ENCODE data around the gene TBCCD1. TPM values are rescaled to one million over a fixed set of nuclear protein-coding genes. Genes with fewer than 3 reads are reported as not detected.
"Not testable (repeated sequence)": the region's sequence is repeated elsewhere in the genome, so short reads cannot be mapped to it uniquely, and the experiment has no call there.

TBCCD1 gene
- total and polyA plus RNA-seq, 2 experiments from 2014 or later, result 13.1 to 14.9 TPM

DNA sequence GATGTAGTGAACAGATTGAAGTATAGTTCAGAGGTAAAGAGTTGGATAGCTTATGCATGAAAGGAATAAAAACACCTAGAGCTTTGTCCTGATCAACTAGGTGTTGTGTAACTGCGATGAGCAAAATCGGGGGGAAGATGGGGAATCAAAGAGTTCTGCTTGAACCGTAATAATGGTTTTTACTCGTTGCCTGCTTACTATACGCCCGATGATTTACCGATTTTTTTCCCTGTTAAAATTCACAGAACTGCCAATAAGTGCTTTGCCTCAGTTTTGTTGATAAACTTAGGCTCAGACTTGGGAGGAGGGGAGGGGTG is 2.6 kb upstream of the TBCCD1 start:
- Histone ChIP-seq H4K20me1 (ENCODE audit: insufficient read depth, poor library complexity, severe bottlenecking) (no peaks in the 10 kb centered on the region), H3K4me2 (peak overlapping the region; percentile 75), H3K36me3 (replicated peaks; ENCODE audit: insufficient read depth, low read depth) (no peaks in the 10 kb centered on the region), H3K4me3 (peak overlapping the region; percentile 7), H3K4me1 (ENCODE audit: insufficient read depth) (peaks cover 13% of the 10 kb centered on the region), H3K79me2 (peaks cover 42% of the 10 kb centered on the region), H3K27me3 (no peaks in the 10 kb centered on the region), H3K9me3 (ENCODE audit: low read depth) (no peaks in the 10 kb centered on the region), H2AFZ (no peak overlapping the region), H3K27ac (no peak overlapping the region), H3K9me2 (replicated peaks; ENCODE audit: insufficient read depth) (no peaks in the 10 kb centered on the region)
- 26% methylated on average over 7 of the region's 7 CpGs for WGBS (ENCODE audit: low lambda C conversion rate, missing lambda C conversion rate)
- DNase-seq (ENCODE audit: low spot score), result no peak
- TF ChIP-seq, protein P1, sequence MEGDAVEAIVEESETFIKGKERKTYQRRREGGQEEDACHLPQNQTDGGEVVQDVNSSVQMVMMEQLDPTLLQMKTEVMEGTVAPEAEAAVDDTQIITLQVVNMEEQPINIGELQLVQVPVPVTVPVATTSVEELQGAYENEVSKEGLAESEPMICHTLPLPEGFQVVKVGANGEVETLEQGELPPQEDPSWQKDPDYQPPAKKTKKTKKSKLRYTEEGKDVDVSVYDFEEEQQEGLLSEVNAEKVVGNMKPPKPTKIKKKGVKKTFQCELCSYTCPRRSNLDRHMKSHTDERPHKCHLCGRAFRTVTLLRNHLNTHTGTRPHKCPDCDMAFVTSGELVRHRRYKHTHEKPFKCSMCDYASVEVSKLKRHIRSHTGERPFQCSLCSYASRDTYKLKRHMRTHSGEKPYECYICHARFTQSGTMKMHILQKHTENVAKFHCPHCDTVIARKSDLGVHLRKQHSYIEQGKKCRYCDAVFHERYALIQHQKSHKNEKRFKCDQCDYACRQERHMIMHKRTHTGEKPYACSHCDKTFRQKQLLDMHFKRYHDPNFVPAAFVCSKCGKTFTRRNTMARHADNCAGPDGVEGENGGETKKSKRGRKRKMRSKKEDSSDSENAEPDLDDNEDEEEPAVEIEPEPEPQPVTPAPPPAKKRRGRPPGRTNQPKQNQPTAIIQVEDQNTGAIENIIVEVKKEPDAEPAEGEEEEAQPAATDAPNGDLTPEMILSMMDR (IDR thresholded peaks at IDR 0.05; ENCODE audit: poor library complexity), result no peak
- TF ChIP-seq EZH2 (IDR thresholded peaks at IDR 0.05; ENCODE audit: borderline replicate concordance), result no peak
- TF ChIP-seq EZH2phosphoT487 (IDR thresholded peaks at IDR 0.05; ENCODE audit: low read depth, severe bottlenecking, unreplicated experiment), result no peak

DNA sequence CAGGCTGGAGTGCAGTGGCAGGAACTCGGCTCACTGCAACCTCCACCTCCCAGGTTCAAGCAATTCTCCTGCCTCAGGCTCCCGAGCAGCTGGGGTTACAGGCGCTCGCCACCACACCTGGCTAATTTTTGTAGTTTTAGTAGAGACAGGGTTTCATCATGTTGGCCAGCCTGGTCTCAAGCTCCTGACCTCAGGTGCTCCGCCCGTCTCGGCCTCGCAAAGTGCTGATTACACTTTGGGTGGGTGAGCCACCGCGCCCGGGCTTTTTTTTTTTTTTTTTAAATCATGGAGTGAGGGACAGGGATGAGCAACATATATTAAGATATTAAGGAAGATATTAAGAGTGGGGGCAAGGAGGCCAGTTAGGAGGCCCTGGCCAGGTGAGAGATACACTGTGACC is 2.2 kb upstream of the TBCCD1 start:
- H3K4me3 ChIP-seq; H4K20me1 ChIP-seq (ENCODE audit: insufficient read depth, poor library complexity, severe bottlenecking); H3K27me3 ChIP-seq; H3K27ac ChIP-seq; DNase-seq (ENCODE audit: low spot score); H3K9me2 ChIP-seq (replicated peaks; ENCODE audit: insufficient read depth); H3K9me3 ChIP-seq (ENCODE audit: low read depth); H3K36me3 ChIP-seq (replicated peaks; ENCODE audit: insufficient read depth, low read depth); H2AFZ ChIP-seq: not testable (repeated sequence)
- Histone ChIP-seq H3K4me1 (ENCODE audit: insufficient read depth) (peaks cover 13% of the 10 kb centered on the region), H3K79me2 (peaks cover 43% of the 10 kb centered on the region), H3K4me2 (peak overlapping the region; percentile 75)
- 87% methylated on average over 11 of the region's 11 CpGs for WGBS (ENCODE audit: low lambda C conversion rate, missing lambda C conversion rate)

DNA sequence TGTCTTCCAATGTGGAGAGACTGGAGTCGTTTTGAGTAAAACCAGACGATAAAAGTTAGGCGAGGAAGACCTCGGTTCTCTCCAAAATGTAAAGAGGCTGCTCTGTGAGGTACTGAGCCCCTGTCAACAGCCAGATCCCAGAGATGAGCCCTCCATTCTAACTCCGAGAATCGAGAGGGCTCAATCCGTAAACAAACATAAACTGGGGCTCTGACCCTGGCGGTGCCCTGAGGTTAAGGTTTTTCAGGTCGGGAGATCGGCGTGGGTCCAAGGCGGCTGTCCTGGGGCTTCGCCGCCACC is 417 bp downstream of the TBCCD1 start:
- peak overlapping the region; percentile 85 for H3K4me2 ChIP-seq
- WGBS (ENCODE audit: low lambda C conversion rate, missing lambda C conversion rate), result 0% methylated on average over 14 of the region's 14 CpGs
- TF ChIP-seq, protein P1 (IDR thresholded peaks at IDR 0.05; ENCODE audit: poor library complexity), result no peak
- TF ChIP-seq EZH2phosphoT487 (IDR thresholded peaks at IDR 0.05; ENCODE audit: low read depth, severe bottlenecking, unreplicated experiment) (no peak), EZH2 (IDR thresholded peaks at IDR 0.05; ENCODE audit: borderline replicate concordance) (no peak)
- peak overlapping the region; percentile 89 for H3K4me3 ChIP-seq
- H3K27ac ChIP-seq, result peak overlapping the region; percentile 90
- H3K79me2 ChIP-seq, result peaks cover 28% of the 10 kb centered on the region
- H3K27me3 ChIP-seq, result no peaks in the 10 kb centered on the region
- DNase-seq (ENCODE audit: low spot score), result no peak
- H2AFZ ChIP-seq, result peak overlapping the region; percentile 98
- H3K9me3 ChIP-seq (ENCODE audit: low read depth), result no peaks in the 10 kb centered on the region
- H3K4me1 ChIP-seq (ENCODE audit: insufficient read depth), result peaks cover 9% of the 10 kb centered on the region
- no peaks in the 10 kb centered on the region for H3K9me2 ChIP-seq (replicated peaks; ENCODE audit: insufficient read depth)
- no peaks in the 10 kb centered on the region for H3K36me3 ChIP-seq (replicated peaks; ENCODE audit: insufficient read depth, low read depth)
- no peaks in the 10 kb centered on the region for H4K20me1 ChIP-seq (ENCODE audit: insufficient read depth, poor library complexity, severe bottlenecking)

DNA sequence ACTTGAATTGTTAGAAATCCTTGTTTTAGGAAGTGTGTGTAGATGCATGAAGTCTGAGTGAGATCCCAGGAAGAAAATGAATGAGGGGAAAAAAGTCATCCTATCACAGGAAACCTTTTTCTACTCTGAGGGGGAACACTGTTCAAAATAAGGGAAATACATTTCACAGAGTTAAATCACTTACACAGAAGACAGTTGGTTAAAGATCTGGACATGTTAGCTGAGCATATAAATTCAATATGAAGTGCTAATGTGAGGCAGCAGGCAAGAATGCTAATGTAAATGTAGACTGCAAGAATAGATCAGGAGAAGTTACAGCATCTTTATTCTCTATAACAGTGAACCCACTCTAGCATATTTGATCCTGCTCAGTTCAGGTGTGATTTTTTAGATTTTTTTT is 2.6 kb downstream of the TBCCD1 start:
- Histone ChIP-seq H3K27ac (no peak overlapping the region), H3K4me3 (no peak overlapping the region), H3K79me2 (peaks cover 30% of the 10 kb centered on the region), H3K27me3 (no peaks in the 10 kb centered on the region), H3K9me2 (replicated peaks; ENCODE audit: insufficient read depth) (no peaks in the 10 kb centered on the region), H4K20me1 (ENCODE audit: insufficient read depth, poor library complexity, severe bottlenecking) (no peaks in the 10 kb centered on the region), H3K36me3 (replicated peaks; ENCODE audit: insufficient read depth, low read depth) (no peaks in the 10 kb centered on the region), H2AFZ (no peak overlapping the region), H3K4me2 (no peak overlapping the region), H3K4me1 (ENCODE audit: insufficient read depth) (peaks cover 6% of the 10 kb centered on the region), H3K9me3 (ENCODE audit: low read depth) (no peaks in the 10 kb centered on the region)
- no peak for DNase-seq (ENCODE audit: low spot score)
- TF ChIP-seq EZH2 (IDR thresholded peaks at IDR 0.05; ENCODE audit: borderline replicate concordance), result no peak
- TF ChIP-seq, protein P1 (IDR thresholded peaks at IDR 0.05; ENCODE audit: poor library complexity), result no peak
- TF ChIP-seq EZH2phosphoT487 (IDR thresholded peaks at IDR 0.05; ENCODE audit: low read depth, severe bottlenecking, unreplicated experiment), result no peak
